HepG2 (cell line): ENCODE data around the gene FUOM. TPM values are rescaled to one million over a fixed set of nuclear protein-coding genes. Genes with fewer than 3 reads are reported as not detected.

ENCODE experiments used
- BHLHE40 ChIP-seq: IDR thresholded peaks from 2 replicates; pipeline ENCODE4 v1.6.1; 2011; ENCODE audit warnings: low read length, improper control_type of control experiment
- FOXK1 ChIP-seq: sonication (generic); formaldehyde crosslinking; IDR thresholded peaks from 2 replicates; pipeline ENCODE4 v1.4.0; 2020; ENCODE audit warnings: low read depth, missing genetic modification reagents, borderline replicate concordance
- HMG20B ChIP-seq: conservative IDR thresholded peaks from 2 replicates; pipeline ENCODE4 v1.6.1; 2016; ENCODE audit warnings: missing genetic modification reagents, missing compliant biosample characterization
- KDM2A ChIP-seq: sonication (generic); formaldehyde crosslinking; IDR thresholded peaks from 2 replicates; pipeline ENCODE4 v1.4.0; 2020; ENCODE audit warnings: low read depth, missing genetic modification reagents, borderline replicate concordance
- PCBP1 ChIP-seq: fragments of 200-400 bp; formaldehyde crosslinking; IDR thresholded peaks from 2 replicates; pipeline ENCODE4 v1.6.1; 2017; ENCODE audit warnings: mild to moderate bottlenecking, low read depth, low read length, borderline replicate concordance
- RAD21 ChIP-seq: fragments of 450-650 bp; formaldehyde crosslinking; IDR thresholded peaks from 2 replicates; pipeline ENCODE4 v1.5.0; 2020; ENCODE audit warnings: mild to moderate bottlenecking
- RXRA ChIP-seq: sonication (generic); formaldehyde crosslinking; IDR thresholded peaks from 2 replicates; pipeline ENCODE4 v1.5.1; 2020; ENCODE audit warnings: missing genetic modification reagents
- SOX5 ChIP-seq: IDR thresholded peaks from 2 replicates; pipeline ENCODE4 v1.6.1; 2016; ENCODE audit warnings: borderline replicate concordance
- YEATS4 ChIP-seq: sonication (generic); formaldehyde crosslinking; IDR thresholded peaks from 2 replicates; pipeline ENCODE4 v1.4.0; 2020; ENCODE audit warnings: missing genetic modification reagents, borderline replicate concordance
- ZNF430 ChIP-seq: sonication (generic); formaldehyde crosslinking; IDR thresholded peaks from 2 replicates; pipeline ENCODE4 v1.9.0; 2021; ENCODE audit warnings: mild to moderate bottlenecking, missing genetic modification reagents
- polyA plus RNA-seq, 8 experiments: library from polyadenylated mRNA; depleted of rRNA in 3 of 8; stranded (reverse) in 7 of 8; unstranded in 1 of 8; fragments of >200 nt; fragmentation: Illumina TruSeq in 4 of 8; extraction: Trizol in 4 of 8; gene quantifications; 2 replicates each; pipeline versions ENCODE4 v1.2.1 to v1.2.3, GENCODE V29; 2011 to 2016; ENCODE audit warnings: low read depth in 4 of 8, missing spikeins in 1 of 8, mixed read lengths in 1 of 8; ENCODE audit not compliant: insufficient read depth in 1 of 8
- total RNA-seq, 5 experiments: library from RNA; depleted of rRNA; stranded (reverse); fragments of >200 nt; fragmentation: Illumina TruSeq; extraction: Trizol; gene quantifications; 2 replicates each; pipeline ENCODE4 v1.2.3, GENCODE V29; 2016; ENCODE audit warnings: low read depth in 1 of 5
- TF ChIP-seq, protein P1 (sequence below): sonication (generic); formaldehyde crosslinking; IDR thresholded peaks from 2 replicates; pipeline ENCODE4 v1.5.0; 2020; ENCODE audit warnings: mild to moderate bottlenecking, missing genetic modification reagents, borderline replicate concordance
- TF ChIP-seq, protein P2 (sequence below): sonication (generic); formaldehyde crosslinking; IDR thresholded peaks from 2 replicates; pipeline ENCODE4 v1.4.0; 2020; ENCODE audit warnings: missing genetic modification reagents
- TF ChIP-seq, protein P3 (sequence below): IDR thresholded peaks from 2 replicates; pipeline ENCODE4 v1.6.1; 2012; ENCODE audit warnings: inconsistent platforms
- TF ChIP-seq, protein P4 (sequence below), 2 experiments: sonication (generic) in 1 of 2; formaldehyde crosslinking in 1 of 2; IDR thresholded peaks; 2 replicates each; pipeline versions ENCODE4 v1.4.0 to v1.6.1; 2018 to 2020; ENCODE audit warnings: missing genetic modification reagents in 2 of 2, borderline replicate concordance in 1 of 2, low read depth in 1 of 2, mild to moderate bottlenecking in 1 of 2, missing biosample characterization in 1 of 2
- TF ChIP-seq, protein P5 (sequence below): sonication (generic); formaldehyde crosslinking; IDR thresholded peaks from 2 replicates; pipeline ENCODE4 v1.4.0; 2020; ENCODE audit warnings: missing genetic modification reagents

Gene FUOM
- total and polyA plus RNA-seq, 2 of the 13 experiments (the other 11 are each of a cell fraction or from before 2014, with no cell fraction given): 27.5 to 60.4 TPM

DNA sequence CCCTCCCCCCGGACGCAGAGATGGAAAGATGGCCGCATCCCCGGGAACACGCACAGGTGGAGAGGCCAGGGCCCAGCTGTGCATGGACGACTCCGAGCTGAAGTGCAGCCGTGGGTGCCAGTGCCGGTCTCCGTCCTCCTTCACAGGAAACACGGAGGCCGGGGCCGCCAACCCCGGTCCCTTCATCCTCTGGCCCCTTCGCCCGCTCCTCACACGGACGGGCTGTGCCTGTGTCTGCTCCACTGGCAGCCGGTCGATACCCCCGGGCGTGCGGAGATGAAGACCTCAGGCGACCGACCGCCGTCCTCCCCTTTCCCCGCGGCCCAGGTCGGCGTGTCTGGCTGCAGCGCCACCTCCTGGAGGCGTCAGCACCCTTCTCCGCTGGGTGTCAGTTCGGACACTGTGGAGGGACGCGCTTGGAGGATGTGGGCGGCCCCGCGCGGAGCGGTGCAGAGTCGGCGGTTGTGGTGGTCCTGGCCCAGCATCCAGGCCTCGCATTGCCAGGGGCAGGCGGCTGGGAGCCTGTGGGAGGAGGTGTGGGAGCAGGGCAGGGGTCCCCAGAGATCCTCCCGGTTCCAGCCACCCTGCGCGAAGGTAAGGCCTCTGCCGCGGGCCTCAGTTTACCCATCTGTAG, 39.2 kb downstream of the FUOM start (continued):
- TF ChIP-seq FOXK1: peak; percentile 43; the same call in 1 of the 2 replicates
- TF ChIP-seq RAD21 (CRISPR knock-in tag): peak; percentile 65
- 0 out of 2 replicates have a peak, but pooled peaks have one; percentile 49 for TF ChIP-seq PCBP1
- no peak for TF ChIP-seq SOX5 (CRISPR knock-in tag)
- TF ChIP-seq, protein P1, sequence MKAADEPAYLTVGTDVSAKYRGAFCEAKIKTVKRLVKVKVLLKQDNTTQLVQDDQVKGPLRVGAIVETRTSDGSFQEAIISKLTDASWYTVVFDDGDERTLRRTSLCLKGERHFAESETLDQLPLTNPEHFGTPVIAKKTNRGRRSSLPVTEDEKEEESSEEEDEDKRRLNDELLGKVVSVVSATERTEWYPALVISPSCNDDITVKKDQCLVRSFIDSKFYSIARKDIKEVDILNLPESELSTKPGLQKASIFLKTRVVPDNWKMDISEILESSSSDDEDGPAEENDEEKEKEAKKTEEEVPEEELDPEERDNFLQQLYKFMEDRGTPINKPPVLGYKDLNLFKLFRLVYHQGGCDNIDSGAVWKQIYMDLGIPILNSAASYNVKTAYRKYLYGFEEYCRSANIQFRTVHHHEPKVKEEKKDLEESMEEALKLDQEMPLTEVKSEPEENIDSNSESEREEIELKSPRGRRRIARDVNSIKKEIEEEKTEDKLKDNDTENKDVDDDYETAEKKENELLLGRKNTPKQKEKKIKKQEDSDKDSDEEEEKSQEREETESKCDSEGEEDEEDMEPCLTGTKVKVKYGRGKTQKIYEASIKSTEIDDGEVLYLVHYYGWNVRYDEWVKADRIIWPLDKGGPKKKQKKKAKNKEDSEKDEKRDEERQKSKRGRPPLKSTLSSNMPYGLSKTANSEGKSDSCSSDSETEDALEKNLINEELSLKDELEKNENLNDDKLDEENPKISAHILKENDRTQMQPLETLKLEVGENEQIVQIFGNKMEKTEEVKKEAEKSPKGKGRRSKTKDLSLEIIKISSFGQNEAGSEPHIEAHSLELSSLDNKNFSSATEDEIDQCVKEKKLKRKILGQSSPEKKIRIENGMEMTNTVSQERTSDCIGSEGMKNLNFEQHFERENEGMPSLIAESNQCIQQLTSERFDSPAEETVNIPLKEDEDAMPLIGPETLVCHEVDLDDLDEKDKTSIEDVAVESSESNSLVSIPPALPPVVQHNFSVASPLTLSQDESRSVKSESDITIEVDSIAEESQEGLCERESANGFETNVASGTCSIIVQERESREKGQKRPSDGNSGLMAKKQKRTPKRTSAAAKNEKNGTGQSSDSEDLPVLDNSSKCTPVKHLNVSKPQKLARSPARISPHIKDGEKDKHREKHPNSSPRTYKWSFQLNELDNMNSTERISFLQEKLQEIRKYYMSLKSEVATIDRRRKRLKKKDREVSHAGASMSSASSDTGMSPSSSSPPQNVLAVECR: peak; percentile 59; the same call in 1 of the 2 replicates
- no peak; the same call in 1 of the 2 replicates for TF ChIP-seq ZNF430
- TF ChIP-seq, protein P2, sequence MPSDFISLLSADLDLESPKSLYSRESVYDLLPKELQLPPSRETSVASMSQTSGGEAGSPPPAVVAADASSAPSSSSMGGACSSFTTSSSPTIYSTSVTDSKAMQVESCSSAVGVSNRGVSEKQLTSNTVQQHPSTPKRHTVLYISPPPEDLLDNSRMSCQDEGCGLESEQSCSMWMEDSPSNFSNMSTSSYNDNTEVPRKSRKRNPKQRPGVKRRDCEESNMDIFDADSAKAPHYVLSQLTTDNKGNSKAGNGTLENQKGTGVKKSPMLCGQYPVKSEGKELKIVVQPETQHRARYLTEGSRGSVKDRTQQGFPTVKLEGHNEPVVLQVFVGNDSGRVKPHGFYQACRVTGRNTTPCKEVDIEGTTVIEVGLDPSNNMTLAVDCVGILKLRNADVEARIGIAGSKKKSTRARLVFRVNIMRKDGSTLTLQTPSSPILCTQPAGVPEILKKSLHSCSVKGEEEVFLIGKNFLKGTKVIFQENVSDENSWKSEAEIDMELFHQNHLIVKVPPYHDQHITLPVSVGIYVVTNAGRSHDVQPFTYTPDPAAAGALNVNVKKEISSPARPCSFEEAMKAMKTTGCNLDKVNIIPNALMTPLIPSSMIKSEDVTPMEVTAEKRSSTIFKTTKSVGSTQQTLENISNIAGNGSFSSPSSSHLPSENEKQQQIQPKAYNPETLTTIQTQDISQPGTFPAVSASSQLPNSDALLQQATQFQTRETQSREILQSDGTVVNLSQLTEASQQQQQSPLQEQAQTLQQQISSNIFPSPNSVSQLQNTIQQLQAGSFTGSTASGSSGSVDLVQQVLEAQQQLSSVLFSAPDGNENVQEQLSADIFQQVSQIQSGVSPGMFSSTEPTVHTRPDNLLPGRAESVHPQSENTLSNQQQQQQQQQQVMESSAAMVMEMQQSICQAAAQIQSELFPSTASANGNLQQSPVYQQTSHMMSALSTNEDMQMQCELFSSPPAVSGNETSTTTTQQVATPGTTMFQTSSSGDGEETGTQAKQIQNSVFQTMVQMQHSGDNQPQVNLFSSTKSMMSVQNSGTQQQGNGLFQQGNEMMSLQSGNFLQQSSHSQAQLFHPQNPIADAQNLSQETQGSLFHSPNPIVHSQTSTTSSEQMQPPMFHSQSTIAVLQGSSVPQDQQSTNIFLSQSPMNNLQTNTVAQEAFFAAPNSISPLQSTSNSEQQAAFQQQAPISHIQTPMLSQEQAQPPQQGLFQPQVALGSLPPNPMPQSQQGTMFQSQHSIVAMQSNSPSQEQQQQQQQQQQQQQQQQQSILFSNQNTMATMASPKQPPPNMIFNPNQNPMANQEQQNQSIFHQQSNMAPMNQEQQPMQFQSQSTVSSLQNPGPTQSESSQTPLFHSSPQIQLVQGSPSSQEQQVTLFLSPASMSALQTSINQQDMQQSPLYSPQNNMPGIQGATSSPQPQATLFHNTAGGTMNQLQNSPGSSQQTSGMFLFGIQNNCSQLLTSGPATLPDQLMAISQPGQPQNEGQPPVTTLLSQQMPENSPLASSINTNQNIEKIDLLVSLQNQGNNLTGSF (CRISPR knock-in tag): no peak
- TF ChIP-seq BHLHE40: peak; percentile 54; the same call in 1 of the 2 replicates
- TF ChIP-seq, protein P3, sequence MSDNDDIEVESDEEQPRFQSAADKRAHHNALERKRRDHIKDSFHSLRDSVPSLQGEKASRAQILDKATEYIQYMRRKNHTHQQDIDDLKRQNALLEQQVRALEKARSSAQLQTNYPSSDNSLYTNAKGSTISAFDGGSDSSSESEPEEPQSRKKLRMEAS: peak; percentile 74
- TF ChIP-seq YEATS4 (CRISPR knock-in tag): peak; percentile 48; the same call in 1 of the 2 replicates
- peak; percentile 90 for TF ChIP-seq KDM2A (CRISPR knock-in tag)
- TF ChIP-seq, protein P4, sequence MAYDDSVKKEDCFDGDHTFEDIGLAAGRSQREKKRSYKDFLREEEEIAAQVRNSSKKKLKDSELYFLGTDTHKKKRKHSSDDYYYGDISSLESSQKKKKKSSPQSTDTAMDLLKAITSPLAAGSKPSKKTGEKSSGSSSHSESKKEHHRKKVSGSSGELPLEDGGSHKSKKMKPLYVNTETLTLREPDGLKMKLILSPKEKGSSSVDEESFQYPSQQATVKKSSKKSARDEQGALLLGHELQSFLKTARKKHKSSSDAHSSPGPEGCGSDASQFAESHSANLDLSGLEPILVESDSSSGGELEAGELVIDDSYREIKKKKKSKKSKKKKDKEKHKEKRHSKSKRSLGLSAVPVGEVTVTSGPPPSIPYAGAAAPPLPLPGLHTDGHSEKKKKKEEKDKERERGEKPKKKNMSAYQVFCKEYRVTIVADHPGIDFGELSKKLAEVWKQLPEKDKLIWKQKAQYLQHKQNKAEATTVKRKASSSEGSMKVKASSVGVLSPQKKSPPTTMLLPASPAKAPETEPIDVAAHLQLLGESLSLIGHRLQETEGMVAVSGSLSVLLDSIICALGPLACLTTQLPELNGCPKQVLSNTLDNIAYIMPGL (CRISPR knock-in tag; IDR thresholded peaks at IDR 0.05; ENCODE audit: borderline replicate concordance in 1 of 2, low read depth in 1 of 2): peak; percentile 92 to 94
- TF ChIP-seq RXRA (CRISPR knock-in tag): peak; percentile 86
- TF ChIP-seq, protein P5, sequence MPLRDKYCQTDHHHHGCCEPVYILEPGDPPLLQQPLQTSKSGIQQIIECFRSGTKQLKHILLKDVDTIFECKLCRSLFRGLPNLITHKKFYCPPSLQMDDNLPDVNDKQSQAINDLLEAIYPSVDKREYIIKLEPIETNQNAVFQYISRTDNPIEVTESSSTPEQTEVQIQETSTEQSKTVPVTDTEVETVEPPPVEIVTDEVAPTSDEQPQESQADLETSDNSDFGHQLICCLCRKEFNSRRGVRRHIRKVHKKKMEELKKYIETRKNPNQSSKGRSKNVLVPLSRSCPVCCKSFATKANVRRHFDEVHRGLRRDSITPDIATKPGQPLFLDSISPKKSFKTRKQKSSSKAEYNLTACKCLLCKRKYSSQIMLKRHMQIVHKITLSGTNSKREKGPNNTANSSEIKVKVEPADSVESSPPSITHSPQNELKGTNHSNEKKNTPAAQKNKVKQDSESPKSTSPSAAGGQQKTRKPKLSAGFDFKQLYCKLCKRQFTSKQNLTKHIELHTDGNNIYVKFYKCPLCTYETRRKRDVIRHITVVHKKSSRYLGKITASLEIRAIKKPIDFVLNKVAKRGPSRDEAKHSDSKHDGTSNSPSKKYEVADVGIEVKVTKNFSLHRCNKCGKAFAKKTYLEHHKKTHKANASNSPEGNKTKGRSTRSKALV (CRISPR knock-in tag): 0 out of 2 replicates have a peak, but pooled peaks have one; percentile 42
- TF ChIP-seq HMG20B (CRISPR knock-in tag): no peak
